ENCODE results near the gene ATP11A. TPM values are rescaled to one million over a fixed set of nuclear protein-coding genes. Genes with fewer than 3 reads are reported as not detected.
A peak's percentile ranks its signal among the peaks of the same experiment; 100 is the strongest.

The ATP11A gene
- total and polyA plus RNA-seq, 2 experiments from 2014 or later: 12.3 to 52.6 TPM

GRCh38 chr13:112890316-112891145, 200.7 kb downstream of the ATP11A start:
- H3K4me3 Mint-ChIP-seq: no peak overlapping the region
- Histone ChIP-seq H3K36me3 (ENCODE audit: insufficient read depth) (no peaks in the 10 kb centered on the region), H3K4me1 (ENCODE audit: insufficient read depth) (peaks cover 25% of the 10 kb centered on the region), H3K27ac (ENCODE audit: low read depth) (no peak overlapping the region), H4K20me1 (replicated peaks; ENCODE audit: insufficient read depth) (no peaks in the 10 kb centered on the region), H3K79me2 (replicated peaks; ENCODE audit: insufficient read depth) (no peaks in the 10 kb centered on the region), H3K27me3 (ENCODE audit: insufficient read depth) (peaks cover 10% of the 10 kb centered on the region; the same call in 1 of the 2 replicates), H3K4me2 (no peak overlapping the region), H3K9me2 (ENCODE audit: insufficient read depth) (no peaks in the 10 kb centered on the region), H3F3A (replicated peaks; ENCODE audit: low read depth) (peaks cover 20% of the 10 kb centered on the region), H2AFZ (peak overlapping the region; percentile 91), H3K4me3 (no peak overlapping the region)
- H3K36me3 Mint-ChIP-seq (ENCODE audit: low read depth): no peaks in the 10 kb centered on the region; the same call in 2 of the 3 replicates
- H3K27ac Mint-ChIP-seq: no peak overlapping the region
- DNase-seq (ENCODE audit: low spot score): no peak
- ATAC-seq: no peak
- H3K9me3 Mint-ChIP-seq: no peaks in the 10 kb centered on the region
- H3K27me3 Mint-ChIP-seq (ENCODE audit: insufficient read depth, low read depth, poor library complexity): peaks cover 32% of the 10 kb centered on the region
- peaks cover 40% of the 10 kb centered on the region for H3K4me1 Mint-ChIP-seq
- TF ChIP-seq REST (IDR thresholded peaks at IDR 0.05; ENCODE audit: unreplicated experiment) (no peak), CTCF (conservative IDR thresholded peaks at IDR 0.05; ENCODE audit: low read depth in 2 of 2) (no peak), ZNF331 (CRISPR knock-in tag; IDR thresholded peaks at IDR 0.05; ENCODE audit: low read depth) (no peak), ZNF114 (CRISPR knock-in tag; IDR thresholded peaks at IDR 0.05) (no peak), ETS1 (IDR thresholded peaks at IDR 0.05) (no peak), EZH2 (IDR thresholded peaks at IDR 0.05; ENCODE audit: low read depth, unreplicated experiment) (no peak), STAT1 (IDR thresholded peaks at IDR 0.05; ENCODE audit: unreplicated experiment) (no peak), NANOG (IDR thresholded peaks at IDR 0.05; ENCODE audit: borderline replicate concordance) (no peak), JUNB (IDR thresholded peaks at IDR 0.05; ENCODE audit: unreplicated experiment) (no peak), CREB1 (CRISPR knock-in tag; IDR thresholded peaks at IDR 0.05; ENCODE audit: low read depth) (no peak), ZNF462 (CRISPR knock-in tag; IDR thresholded peaks at IDR 0.05) (no peak), POLR2AphosphoS5 (IDR thresholded peaks at IDR 0.05; ENCODE audit: low read depth) (no peak)

Measured in GM23338 (cell line).